Left renal cortex interstitium (tissue), 4 donors: ENCODE data around the gene PCP4. TPM values are rescaled to one million over a fixed set of nuclear protein-coding genes. Genes with fewer than 3 reads are reported as not detected.

Source experiments
- DNase-seq, 4 donors: peaks; one replicate each; pipeline ENCODE4 v3.0.0-alpha.2; 2013; ENCODE audit warnings: low read depth in 4 of 4, low spot score in 2 of 4, missing footprints in 1 of 4
- polyA plus RNA-seq, 4 donors: library from polyadenylated mRNA; unstranded; fragments of 120-200 nt; gene quantifications; one replicate each; pipeline ENCODE4 v1.2.1, GENCODE V29; 2013; ENCODE audit not compliant: insufficient read length in 4 of 4

Gene PCP4
- 10 to 100 TPM; 11.1 to 14.4 (median 13.5) TPM for polyA plus RNA-seq

GRCh38 chr21:39867198-39867650 is at the start of gene PCP4:
PCP4 (plus strand) TSS chr21:39867438; CDS start chr21:39867502, 64 bp downstream.
- peak in 3 of 4 donors; percentile 37 to 62 (median 46) for DNase-seq

- no peak for DNase-seq
Measured at GRCh38 chr21:39818557-39818956, 48.7 kb upstream of the PCP4 start.

DNA sequence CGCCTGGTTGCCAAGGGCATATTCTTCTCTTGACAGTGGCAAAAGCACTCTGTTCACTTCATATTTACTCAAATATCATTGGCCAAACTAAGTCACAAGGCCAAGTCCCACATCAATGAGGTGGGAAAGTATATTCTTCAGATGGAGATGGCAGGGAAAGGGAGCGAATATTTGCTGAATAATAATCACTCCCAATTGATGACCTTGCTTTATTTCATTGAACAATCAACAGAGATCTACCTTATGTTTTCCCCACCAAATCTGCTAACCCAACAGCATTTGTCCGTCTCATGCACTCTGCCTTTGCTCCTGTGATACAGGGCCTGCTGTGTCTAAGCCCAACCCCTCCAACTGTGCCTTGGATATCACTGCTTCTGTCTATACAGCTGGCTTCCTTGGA is 45.2 kb upstream of the PCP4 start:
- DNase-seq: no peak

- DNase-seq: no peak
Measured at GRCh38 chr21:39825250-39825649, 42.0 kb upstream of the PCP4 start.

DNA sequence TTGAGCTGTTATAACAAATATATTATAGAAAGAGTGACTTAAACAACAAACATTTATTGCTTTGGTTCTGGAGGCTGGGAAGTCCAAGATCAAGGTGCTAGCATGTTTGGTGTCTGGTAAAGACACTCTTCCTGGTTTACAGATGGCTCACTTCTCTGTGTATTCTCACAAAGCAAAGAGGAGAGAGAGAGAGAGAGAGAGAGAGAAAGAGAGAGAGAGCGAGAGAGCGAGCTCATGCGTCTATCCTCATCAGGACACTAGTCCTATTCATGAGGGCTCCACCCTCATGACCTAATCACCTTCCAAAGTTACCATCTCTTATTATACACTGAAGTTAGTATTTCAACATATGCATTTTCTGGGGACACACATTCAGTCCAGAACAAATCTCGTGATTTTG is 32.7 kb upstream of the PCP4 start:
- no peak for DNase-seq

GRCh38 chr21:39837861-39838359 is 29.3 kb upstream of the PCP4 start:
- DNase-seq: no peak

DNA sequence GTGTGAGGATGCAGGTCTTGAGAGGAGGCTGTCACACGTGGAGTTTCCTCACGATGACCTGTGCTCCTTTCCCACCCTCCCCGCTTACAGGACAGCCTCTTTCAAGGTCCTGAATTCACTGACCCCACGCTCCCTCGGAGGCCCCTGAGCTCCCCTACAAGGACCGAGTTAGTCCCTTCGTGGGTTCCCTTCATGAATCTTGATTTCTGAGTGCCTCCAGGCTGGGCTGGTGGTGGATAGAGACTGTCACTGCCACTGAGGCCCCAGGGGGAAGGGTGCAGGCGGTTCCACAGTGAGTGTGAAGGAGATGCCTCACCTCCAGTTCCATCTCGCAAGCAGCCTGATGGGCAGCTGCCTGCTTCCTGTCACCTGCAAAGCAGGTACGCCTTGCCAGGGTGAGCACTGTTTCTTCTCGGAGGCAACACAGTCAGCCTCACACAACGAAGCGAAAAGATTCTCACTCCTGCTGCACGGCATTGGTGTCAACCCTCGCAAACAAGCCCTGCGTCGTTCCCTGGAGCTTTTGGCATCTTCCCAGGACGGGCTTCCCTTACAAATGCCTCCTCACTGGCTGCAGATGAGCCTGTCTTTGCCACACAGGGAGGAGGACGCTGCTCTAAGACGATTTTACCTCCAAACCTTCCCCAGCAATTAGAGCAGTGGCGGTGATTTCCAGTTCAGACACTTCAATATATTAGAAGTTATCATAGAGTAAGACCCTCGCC is 26.7 kb upstream of the PCP4 start:
- no peak for DNase-seq

DNA sequence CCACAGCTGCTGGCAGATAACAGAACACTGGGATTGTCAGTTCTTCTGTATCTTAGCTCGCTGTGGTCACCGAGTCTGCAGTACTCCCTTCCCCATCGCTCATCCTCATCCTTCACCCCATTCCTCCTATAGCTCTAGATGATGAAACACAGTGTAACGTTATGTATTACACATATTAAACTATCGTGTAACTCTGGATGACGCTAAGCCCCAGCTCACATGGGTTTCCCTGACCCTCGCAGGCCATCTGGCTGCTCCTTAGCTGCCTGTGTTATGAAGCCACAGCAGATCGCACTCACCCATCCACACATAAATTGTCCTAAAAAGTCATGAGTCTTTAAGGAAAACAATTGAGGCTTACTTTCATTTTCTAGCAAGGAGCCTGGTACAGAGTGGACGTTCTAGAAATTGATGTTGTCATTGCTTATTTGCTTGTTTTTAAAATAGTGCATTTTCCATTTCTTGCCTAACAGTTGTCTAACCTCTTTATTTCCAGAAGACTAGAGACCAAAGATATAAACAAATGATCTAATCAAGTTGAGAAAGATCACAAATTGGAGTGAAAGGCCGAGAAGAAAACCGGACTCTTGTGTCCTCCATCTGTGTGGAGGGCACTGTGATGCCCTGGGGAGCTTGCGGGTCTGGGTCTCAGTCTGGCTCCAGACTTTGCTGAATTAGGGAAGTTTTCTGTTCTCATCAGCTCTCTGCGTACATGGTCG is 24.3 kb upstream of the PCP4 start:
- DNase-seq: no peak

DNA sequence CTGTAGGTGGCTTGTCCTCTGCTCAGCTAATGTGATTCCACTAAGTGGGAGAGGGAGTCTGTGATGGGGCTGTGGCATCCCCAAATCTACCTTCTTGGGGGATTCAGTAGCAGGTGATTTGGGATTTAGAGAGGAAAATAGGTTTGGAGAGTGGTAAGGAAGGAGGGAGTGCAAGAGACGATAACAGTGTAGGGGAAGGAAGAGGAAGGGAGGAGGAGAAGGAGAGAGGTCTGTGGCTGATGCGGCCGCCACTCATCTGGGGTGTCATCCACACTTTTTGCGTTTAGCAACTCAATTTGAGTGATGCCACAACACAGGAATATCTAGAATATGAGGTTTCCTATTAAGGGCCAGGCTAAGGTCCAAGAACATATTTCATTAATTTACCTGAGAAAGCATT is 23.8 kb upstream of the PCP4 start:
- no peak for DNase-seq

DNA sequence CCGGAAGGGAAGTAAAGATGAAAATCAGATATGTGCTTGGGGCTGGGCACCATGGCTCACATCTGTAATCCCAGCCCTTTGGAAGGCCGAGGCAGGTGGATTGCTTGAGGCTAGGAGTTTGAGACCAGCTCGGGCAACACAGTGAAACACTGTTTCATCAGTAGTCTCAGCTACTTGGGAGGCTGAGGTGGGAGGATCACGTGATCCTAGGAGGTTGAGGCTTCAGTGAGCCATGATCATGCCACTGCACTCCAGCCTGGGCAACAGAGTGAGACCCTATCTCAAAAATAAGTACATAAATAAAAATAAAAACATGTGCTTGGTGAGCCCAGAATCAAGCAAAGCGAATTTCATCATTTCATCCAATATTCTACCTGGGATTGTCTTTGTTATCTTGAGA is 23.3 kb upstream of the PCP4 start:
- no peak for DNase-seq

- no peak for DNase-seq
Measured at GRCh38 chr21:39845571-39846130, 21.6 kb upstream of the PCP4 start.

GRCh38 chr21:39847877-39848276 is 19.4 kb upstream of the PCP4 start:
- no peak for DNase-seq

DNA sequence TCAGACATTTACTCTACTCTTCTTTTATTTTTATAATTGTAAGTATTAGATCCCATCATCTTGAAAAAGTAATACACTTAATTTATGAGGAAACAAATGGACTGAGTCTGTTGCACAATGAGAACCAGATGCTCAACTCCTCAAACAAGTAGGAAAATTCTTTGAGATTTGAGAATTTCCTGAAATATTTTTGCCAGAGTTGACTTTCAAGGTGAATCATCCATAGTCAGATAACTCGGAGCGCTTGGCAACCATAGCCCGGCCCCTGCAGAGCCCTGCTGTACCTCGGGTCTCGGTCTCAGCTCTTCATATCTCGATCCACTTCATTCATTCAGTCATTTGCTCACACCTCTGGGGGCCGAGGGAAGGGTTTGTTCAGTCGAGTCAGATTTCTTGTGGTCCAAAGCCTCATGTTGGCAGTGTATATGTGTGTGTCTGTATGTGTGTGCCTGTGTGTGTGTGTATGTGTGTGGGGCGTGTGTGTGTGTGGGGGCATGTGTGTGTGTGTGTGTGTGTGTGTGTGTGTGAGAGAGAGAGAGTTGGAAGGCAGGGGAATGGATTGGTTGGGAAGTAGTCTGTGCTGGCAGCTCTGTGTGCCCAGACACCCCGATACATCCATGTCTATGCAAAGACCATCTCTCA is 18.1 kb upstream of the PCP4 start:
- DNase-seq: no peak

- no peak for DNase-seq
Measured at GRCh38 chr21:39850333-39850732, 16.9 kb upstream of the PCP4 start.

DNA sequence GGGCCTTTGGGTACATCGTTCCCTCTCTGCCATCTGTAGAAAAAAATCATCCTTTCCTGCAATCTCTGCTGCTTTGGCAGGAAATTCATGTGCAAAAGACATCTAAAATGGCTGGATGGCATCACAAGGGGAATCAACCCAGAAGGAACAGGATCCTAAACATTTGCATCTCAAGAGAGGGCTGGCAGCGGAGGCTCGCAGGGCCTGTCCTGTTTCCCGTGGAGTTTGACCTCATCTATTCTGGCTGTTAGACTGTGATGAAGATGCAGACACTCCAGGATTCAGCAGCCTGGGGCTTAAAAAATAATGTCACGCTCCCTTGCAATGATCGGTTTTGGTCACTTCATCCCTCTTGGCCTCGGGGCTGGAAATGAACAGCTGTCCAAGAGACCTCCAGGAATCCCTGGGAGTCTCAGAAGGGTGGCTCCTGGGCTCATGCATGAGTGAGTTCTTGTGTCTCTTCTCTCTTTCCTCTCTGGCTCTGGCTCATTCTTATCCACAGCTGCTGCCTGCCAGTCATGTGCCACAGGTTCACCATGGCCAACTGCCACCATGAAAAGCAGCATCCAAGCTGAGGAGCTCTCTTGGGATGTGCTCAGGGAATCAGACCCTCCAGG is 16.1 kb upstream of the PCP4 start:
- no peak for DNase-seq

GRCh38 chr21:39852021-39852721 is 15.1 kb upstream of the PCP4 start:
- DNase-seq: no peak

DNA sequence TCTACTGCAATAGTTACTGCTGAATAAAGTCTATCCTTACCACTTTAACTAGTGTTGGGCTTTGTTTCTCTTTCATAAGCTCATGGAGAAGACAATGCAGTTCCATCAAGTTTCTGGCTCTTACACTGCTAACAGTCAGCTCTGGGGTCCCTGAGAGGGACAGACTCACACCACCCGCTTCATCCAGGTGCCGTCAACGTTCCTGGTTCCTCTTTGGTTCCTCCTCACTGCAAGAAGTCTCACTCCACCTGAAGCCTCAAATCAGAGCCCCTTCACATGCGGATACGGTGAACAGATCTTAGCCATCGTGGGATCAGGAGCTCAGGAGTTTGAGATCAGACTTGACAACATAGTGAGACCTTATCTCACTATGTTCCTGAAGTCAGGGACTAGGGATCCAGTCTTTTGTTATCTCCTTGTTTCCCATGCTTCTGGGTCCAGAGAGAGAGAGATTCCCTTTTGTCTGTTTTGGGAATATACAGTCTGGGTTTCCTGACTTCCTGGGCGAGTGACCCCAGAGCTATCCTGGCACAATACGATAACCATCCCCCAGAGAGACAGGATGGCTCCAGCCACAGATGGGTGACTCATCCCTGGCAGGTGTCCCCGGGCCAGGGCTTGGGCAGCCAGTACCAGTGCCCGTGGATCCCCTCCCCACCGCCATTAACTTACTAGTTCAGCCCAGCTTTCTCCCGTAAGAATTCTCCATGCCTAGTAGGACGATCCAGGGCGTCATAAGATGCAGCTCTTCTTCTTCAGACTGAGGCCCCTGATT is 14.3 kb upstream of the PCP4 start:
- no peak for DNase-seq

GRCh38 chr21:39854572-39854971 is 12.7 kb upstream of the PCP4 start:
- no peak for DNase-seq

- DNase-seq: no peak
Measured at GRCh38 chr21:39855595-39855994, 11.6 kb upstream of the PCP4 start.
